ENCODE data around the gene UBE2I. TPM values are rescaled to one million over a fixed set of nuclear protein-coding genes. Genes with fewer than 3 reads are reported as not detected.

Gene UBE2I
- total RNA-seq, 1 experiment from 2014 or later = 229 TPM

DNA sequence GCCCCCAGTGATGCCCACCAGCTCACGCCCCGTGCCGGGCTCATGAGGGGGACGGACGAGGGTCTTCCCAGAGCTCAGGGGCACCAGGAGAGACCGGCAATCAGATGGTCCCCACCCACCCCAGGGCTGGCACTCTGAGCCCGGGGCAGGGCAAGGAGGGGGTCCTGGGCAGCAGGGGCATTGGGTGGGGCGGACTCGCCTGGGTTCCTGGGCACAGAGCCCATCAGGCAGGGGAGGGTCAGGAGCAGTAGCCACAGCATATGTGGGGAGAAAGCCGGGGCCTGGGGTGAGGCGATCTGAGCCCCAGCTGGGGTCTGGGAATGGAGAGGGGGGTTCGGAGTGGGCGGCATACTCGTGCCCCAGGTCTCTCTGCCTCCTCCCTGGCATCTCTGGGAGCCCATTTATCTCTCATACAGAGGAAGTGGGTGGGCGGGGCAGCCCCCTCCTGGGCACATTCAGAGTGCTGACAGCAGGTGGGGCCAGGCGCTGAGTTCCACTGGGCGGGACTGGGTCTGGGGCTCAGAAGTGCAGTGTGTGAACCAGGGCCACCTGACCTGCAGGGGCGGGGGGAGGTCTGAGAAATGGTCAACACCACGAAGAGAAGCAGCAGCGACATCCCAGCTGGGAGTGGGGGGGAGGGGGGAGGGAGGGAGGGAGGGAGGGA, 20.5 kb upstream of the UBE2I start:
- Mint-ChIP-seq H3K27ac (no peak overlapping the region), H3K9me3 (no peaks in the 10 kb centered on the region), H3K4me1 (peaks cover 19% of the 10 kb centered on the region), H3K4me3 (peak overlapping the region; percentile 53), H3K36me3 (no peaks in the 10 kb centered on the region), H3K27me3 (ENCODE audit: low read depth) (peaks cover 61% of the 10 kb centered on the region)
- POLR2A ChIA-PET = interaction anchor here (1.6 kb wide), 1 partner anchor 43 kb away, joined by 5 read pairs; no protein-coding TSS in a partner anchor
- ATAC-seq = peak; percentile 63
- TF ChIP-seq, protein P1, sequence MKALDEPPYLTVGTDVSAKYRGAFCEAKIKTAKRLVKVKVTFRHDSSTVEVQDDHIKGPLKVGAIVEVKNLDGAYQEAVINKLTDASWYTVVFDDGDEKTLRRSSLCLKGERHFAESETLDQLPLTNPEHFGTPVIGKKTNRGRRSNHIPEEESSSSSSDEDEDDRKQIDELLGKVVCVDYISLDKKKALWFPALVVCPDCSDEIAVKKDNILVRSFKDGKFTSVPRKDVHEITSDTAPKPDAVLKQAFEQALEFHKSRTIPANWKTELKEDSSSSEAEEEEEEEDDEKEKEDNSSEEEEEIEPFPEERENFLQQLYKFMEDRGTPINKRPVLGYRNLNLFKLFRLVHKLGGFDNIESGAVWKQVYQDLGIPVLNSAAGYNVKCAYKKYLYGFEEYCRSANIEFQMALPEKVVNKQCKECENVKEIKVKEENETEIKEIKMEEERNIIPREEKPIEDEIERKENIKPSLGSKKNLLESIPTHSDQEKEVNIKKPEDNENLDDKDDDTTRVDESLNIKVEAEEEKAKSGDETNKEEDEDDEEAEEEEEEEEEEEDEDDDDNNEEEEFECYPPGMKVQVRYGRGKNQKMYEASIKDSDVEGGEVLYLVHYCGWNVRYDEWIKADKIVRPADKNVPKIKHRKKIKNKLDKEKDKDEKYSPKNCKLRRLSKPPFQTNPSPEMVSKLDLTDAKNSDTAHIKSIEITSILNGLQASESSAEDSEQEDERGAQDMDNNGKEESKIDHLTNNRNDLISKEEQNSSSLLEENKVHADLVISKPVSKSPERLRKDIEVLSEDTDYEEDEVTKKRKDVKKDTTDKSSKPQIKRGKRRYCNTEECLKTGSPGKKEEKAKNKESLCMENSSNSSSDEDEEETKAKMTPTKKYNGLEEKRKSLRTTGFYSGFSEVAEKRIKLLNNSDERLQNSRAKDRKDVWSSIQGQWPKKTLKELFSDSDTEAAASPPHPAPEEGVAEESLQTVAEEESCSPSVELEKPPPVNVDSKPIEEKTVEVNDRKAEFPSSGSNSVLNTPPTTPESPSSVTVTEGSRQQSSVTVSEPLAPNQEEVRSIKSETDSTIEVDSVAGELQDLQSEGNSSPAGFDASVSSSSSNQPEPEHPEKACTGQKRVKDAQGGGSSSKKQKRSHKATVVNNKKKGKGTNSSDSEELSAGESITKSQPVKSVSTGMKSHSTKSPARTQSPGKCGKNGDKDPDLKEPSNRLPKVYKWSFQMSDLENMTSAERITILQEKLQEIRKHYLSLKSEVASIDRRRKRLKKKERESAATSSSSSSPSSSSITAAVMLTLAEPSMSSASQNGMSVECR (CRISPR knock-in tag; IDR thresholded peaks at IDR 0.05; ENCODE audit: borderline replicate concordance) = no peak
- TF ChIP-seq RELA (CRISPR knock-in tag; IDR thresholded peaks at IDR 0.05; ENCODE audit: borderline replicate concordance) (no peak), JUN (CRISPR knock-in tag; IDR thresholded peaks at IDR 0.05) (no peak), ZNF423 (CRISPR knock-in tag; IDR thresholded peaks at IDR 0.05) (no peak; the same call in 1 of the 2 replicates), FOXP1 (CRISPR knock-in tag; IDR thresholded peaks at IDR 0.05; ENCODE audit: borderline replicate concordance) (no peak), TEAD4 (CRISPR knock-in tag; IDR thresholded peaks at IDR 0.05) (no peak), HMGA2 (CRISPR knock-in tag; IDR thresholded peaks at IDR 0.05) (no peak), ZNF232 (CRISPR knock-in tag; IDR thresholded peaks at IDR 0.05) (no peak), ZNF416 (CRISPR knock-in tag; IDR thresholded peaks at IDR 0.05) (no peak), SP1 (CRISPR knock-in tag; conservative IDR thresholded peaks at IDR 0.05) (no peak), GTF2I (CRISPR knock-in tag; conservative IDR thresholded peaks at IDR 0.05) (no peak)
- CTCF ChIA-PET = interaction anchor here (1.0 to 3.5 kb wide), 7 partner anchors 10 to 54 kb away, joined by 3 to 48 read pairs (median 3); no protein-coding TSS in a partner anchor
- DNase-seq (ENCODE audit: low spot score) = peak; percentile 52

GRCh38 chr16:1289477-1289866, 20.0 kb upstream of the UBE2I start:
- H3K27ac Mint-ChIP-seq = no peak overlapping the region
- peaks cover 25% of the 10 kb centered on the region for H3K4me1 Mint-ChIP-seq
- peaks cover 61% of the 10 kb centered on the region for H3K27me3 Mint-ChIP-seq (ENCODE audit: low read depth)
- DNase-seq (ENCODE audit: low spot score) = no peak
- ChIA-PET CTCF (interaction anchor here (0.6 to 3.5 kb wide), 10 partner anchors 9 to 294 kb away, joined by 3 to 48 read pairs (median 4); partner anchors contain the start of gene UBE2I), POLR2A (interaction anchor here (1.6 kb wide), 1 partner anchor 42 kb away, joined by 5 read pairs; no protein-coding TSS in a partner anchor)
- ATAC-seq = peak; percentile 15; the same call in 1 of the 2 replicates
- no peaks in the 10 kb centered on the region for H3K9me3 Mint-ChIP-seq
- no peaks in the 10 kb centered on the region for H3K36me3 Mint-ChIP-seq
- TF ChIP-seq PRRX2 (CRISPR knock-in tag; IDR thresholded peaks at IDR 0.05) = no peak
- TF ChIP-seq, protein P2, sequence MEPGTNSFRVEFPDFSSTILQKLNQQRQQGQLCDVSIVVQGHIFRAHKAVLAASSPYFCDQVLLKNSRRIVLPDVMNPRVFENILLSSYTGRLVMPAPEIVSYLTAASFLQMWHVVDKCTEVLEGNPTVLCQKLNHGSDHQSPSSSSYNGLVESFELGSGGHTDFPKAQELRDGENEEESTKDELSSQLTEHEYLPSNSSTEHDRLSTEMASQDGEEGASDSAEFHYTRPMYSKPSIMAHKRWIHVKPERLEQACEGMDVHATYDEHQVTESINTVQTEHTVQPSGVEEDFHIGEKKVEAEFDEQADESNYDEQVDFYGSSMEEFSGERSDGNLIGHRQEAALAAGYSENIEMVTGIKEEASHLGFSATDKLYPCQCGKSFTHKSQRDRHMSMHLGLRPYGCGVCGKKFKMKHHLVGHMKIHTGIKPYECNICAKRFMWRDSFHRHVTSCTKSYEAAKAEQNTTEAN (CRISPR knock-in tag; IDR thresholded peaks at IDR 0.05) = no peak
- TF ChIP-seq NR1H2 (CRISPR knock-in tag; IDR thresholded peaks at IDR 0.05) = no peak
- no peak for TF ChIP-seq ZNF138 (CRISPR knock-in tag; conservative IDR thresholded peaks at IDR 0.05)
- TF ChIP-seq MAX (CRISPR knock-in tag; IDR thresholded peaks at IDR 0.05) = no peak
- TF ChIP-seq TCF7 (CRISPR knock-in tag; IDR thresholded peaks at IDR 0.05; ENCODE audit: low read depth) = no peak
- no peak for TF ChIP-seq ZNF423 (CRISPR knock-in tag; IDR thresholded peaks at IDR 0.05)
- no peak for TF ChIP-seq TP53 (CRISPR knock-in tag; IDR thresholded peaks at IDR 0.05)
- H3K4me3 Mint-ChIP-seq = peak overlapping the region; percentile 53

All from WTC11 (cell line).